Activated CD8-positive, alpha-beta memory T cell treated with anti-CD3 and anti-CD28 coated beads for 36 hours (primary cell): ENCODE measurements around the gene ANAPC1. TPM values are rescaled to one million over a fixed set of nuclear protein-coding genes. Genes with fewer than 3 reads are reported as not detected.
"Not testable (repeated sequence)": the region's sequence is repeated elsewhere in the genome, so short reads cannot be mapped to it uniquely, and the experiment has no call there.

Source experiments
- CTCF ChIA-PET: fragments of 350-600 bp; sonication (Branson Sonifier 250); formaldehyde crosslinking; loops from one replicate; lab custom pipeline; 2021; ENCODE audit warnings: antibody characterized with exemption; lab: Charles Lee
- POLR2A ChIA-PET: fragments of 350-600 bp; sonication (Branson Sonifier 250); formaldehyde crosslinking; loops from one replicate; lab custom pipeline; 2021; ENCODE audit warnings: antibody characterized with exemption; lab: Charles Lee
- total RNA-seq, 2 experiments: library from RNA; stranded (reverse); gene quantifications; one replicate each; pipeline ENCODE4 v1.2.3, GENCODE V29; 2021

The ANAPC1 gene
- total RNA-seq, 2 experiments from 2014 or later: 137 to 146 TPM

- POLR2A ChIA-PET, CTCF ChIA-PET: not testable (repeated sequence)
These were observed 123.2 kb downstream of the ANAPC1 start for GRCh38 chr2:111760697-111761284.

- CTCF ChIA-PET, POLR2A ChIA-PET: not testable (repeated sequence)
These were observed 131.5 kb downstream of the ANAPC1 start for GRCh38 chr2:111752533-111752932.

- POLR2A ChIA-PET: not testable (repeated sequence)
These were observed 133.4 kb downstream of the ANAPC1 start for GRCh38 chr2:111750641-111751040.

GRCh38 chr2:111748429-111748828 lies 135.6 kb downstream of the ANAPC1 start:
- CTCF ChIA-PET: interaction anchor here (0.6 kb wide), 1 partner anchor 602 kb away, joined by 3 read pairs; no protein-coding TSS in a partner anchor
- POLR2A ChIA-PET: not testable (repeated sequence)

More at GRCh38 chr2:111750641-111751040, 133.4 kb downstream of the ANAPC1 start:
- CTCF ChIA-PET: not testable (repeated sequence)

GRCh38 chr2:111747410-111748115 lies 136.4 kb downstream of the ANAPC1 start:
- CTCF ChIA-PET, POLR2A ChIA-PET: not testable (repeated sequence)

- POLR2A ChIA-PET, CTCF ChIA-PET: not testable (repeated sequence)
These were observed 139.2 kb downstream of the ANAPC1 start for GRCh38 chr2:111744751-111745150.

GRCh38 chr2:111741517-111741916 lies 142.5 kb downstream of the ANAPC1 start:
- POLR2A ChIA-PET, CTCF ChIA-PET: not testable (repeated sequence)

- CTCF ChIA-PET, POLR2A ChIA-PET: not testable (repeated sequence)
These were observed 147.9 kb downstream of the ANAPC1 start for GRCh38 chr2:111735838-111736721.

- POLR2A ChIA-PET, CTCF ChIA-PET: not testable (repeated sequence)
These were observed 148.6 kb downstream of the ANAPC1 start for GRCh38 chr2:111735420-111735819.

GRCh38 chr2:111729812-111730458 lies 154.1 kb downstream of the ANAPC1 start:
- POLR2A ChIA-PET, CTCF ChIA-PET: not testable (repeated sequence)

- CTCF ChIA-PET, POLR2A ChIA-PET: not testable (repeated sequence)
These were observed 156.3 kb downstream of the ANAPC1 start for GRCh38 chr2:111727611-111728110.

GRCh38 chr2:111725742-111726141 lies 158.3 kb downstream of the ANAPC1 start:
- POLR2A ChIA-PET: not testable (repeated sequence)

GRCh38 chr2:111719610-111720009 lies 164.4 kb downstream of the ANAPC1 start:
- CTCF ChIA-PET, POLR2A ChIA-PET: not testable (repeated sequence)

More at GRCh38 chr2:111725742-111726141, 158.3 kb downstream of the ANAPC1 start:
- CTCF ChIA-PET: not testable (repeated sequence)

Other genes with a start within 250 kb of the ANAPC1 start
- under 1 TPM; 0.51 to 0.65 TPM for gene MERTK, start 14.4 kb upstream of the ANAPC1 start, total RNA-seq
- 10 to 100 TPM; 14.8 to 16.0 TPM for gene TMEM87B, start 171.1 kb upstream of the ANAPC1 start, total RNA-seq